ENCODE measurements around the gene SPCS2. TPM values are rescaled to one million over a fixed set of nuclear protein-coding genes. Genes with fewer than 3 reads are reported as not detected.

SPCS2 gene
- total and polyA plus RNA-seq, 8 donors: 75.0 to 132 (median 103) TPM

GRCh38 chr11:75022296-75022695, 73.2 kb downstream of the SPCS2 start:
- TF ChIP-seq CTCF (IDR thresholded peaks at IDR 0.05): no peak
- no peaks in the 10 kb centered on the region for H3K27me3 ChIP-seq
- no peak for FAIRE-seq
- ATAC-seq: peak in 3 of 4 donors; percentile 11 to 43 (median 25)
- H3K9me3 ChIP-seq: no peaks in the 10 kb centered on the region
- H3K36me3 ChIP-seq: no peaks in the 10 kb centered on the region
- H3K4me3 ChIP-seq: no peak overlapping the region
- intact Hi-C loops (cut with DNase I): loop anchor here in 1 of 3 donors (10.0 kb wide), 1 partner anchor 223 kb away; the partner anchor contains the start of gene TPBGL
- H3K4me1 ChIP-seq: peaks cover 0 to 5% (median 0%) of the 10 kb centered on the region in 3 donors
- no peak for DNase-seq
- peak overlapping the region in 1 of 4 donors; percentile 7 for H3K27ac ChIP-seq
- 61 to 70% methylated on average over 3 of the region's 3 CpGs for WGBS, 2 donors

GRCh38 chr11:75022759-75023396, 73.8 kb downstream of the SPCS2 start:
- Histone ChIP-seq H3K9me3 (no peaks in the 10 kb centered on the region), H3K27me3 (no peaks in the 10 kb centered on the region), H3K27ac (peak overlapping the region in 1 of 4 donors; percentile 7), H3K36me3 (no peaks in the 10 kb centered on the region), H3K4me1 (peaks cover 0 to 5% (median 0%) of the 10 kb centered on the region in 3 donors), H3K4me3 (no peak overlapping the region)
- ATAC-seq (peak; percentile 93 to 100 (median 98)), DNase-seq (peak; percentile 79 to 92 (median 90)), FAIRE-seq (no peak)
- intact Hi-C loops (cut with DNase I): loop anchor here in 1 of 3 donors (10.0 kb wide), 1 partner anchor 222 kb away; the partner anchor contains the start of gene TPBGL
- WGBS, 2 donors: 43 to 47% methylated on average over 5 of the region's 5 CpGs
- peak; percentile 92 to 95 (median 94) for TF ChIP-seq CTCF (IDR thresholded peaks at IDR 0.05)

DNA sequence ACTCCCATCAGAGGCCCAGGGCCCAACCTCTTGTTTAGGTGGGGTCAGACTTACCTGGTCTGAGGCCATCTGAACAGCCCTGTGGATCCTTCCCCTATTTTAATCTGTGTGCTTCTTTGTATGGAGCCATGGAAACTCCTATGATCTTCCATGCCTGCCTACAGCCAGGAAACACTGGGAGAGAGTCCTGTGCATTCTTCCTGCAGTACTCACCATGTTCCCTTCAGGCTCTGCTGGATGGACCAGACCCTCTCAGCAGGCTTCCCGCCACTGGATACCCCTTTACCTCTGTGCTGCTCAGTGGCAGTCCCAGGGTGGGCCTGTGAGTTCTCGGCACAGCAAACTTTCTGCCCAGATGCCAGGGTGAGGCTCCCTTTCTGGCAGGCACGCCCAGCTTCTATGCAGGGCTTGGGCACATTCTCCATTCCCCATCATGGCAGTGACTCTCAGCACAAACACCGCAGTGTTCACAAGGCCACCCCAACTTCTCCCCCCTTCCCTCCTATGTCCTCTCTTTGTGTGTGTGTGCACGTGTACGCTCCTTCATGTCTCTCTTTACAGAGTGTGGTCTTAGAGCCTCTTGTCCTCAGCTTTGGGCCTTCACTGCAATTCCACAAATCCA, 74.5 kb downstream of the SPCS2 start:
- Histone ChIP-seq H3K27ac (no peak overlapping the region), H3K4me1 (peaks cover 0 to 5% (median 0%) of the 10 kb centered on the region in 3 donors), H3K27me3 (no peaks in the 10 kb centered on the region), H3K9me3 (no peaks in the 10 kb centered on the region), H3K36me3 (no peaks in the 10 kb centered on the region), H3K4me3 (no peak overlapping the region)
- no peak for FAIRE-seq
- TF ChIP-seq CTCF (IDR thresholded peaks at IDR 0.05): no peak
- 88 to 91% methylated on average over 6 of the region's 6 CpGs for WGBS, 2 donors
- no peak for ATAC-seq
- DNase-seq: no peak
- intact Hi-C loops (cut with DNase I): loop anchor here in 1 of 3 donors (10.0 kb wide), 1 partner anchor 221 kb away; the partner anchor contains the start of gene TPBGL

DNA sequence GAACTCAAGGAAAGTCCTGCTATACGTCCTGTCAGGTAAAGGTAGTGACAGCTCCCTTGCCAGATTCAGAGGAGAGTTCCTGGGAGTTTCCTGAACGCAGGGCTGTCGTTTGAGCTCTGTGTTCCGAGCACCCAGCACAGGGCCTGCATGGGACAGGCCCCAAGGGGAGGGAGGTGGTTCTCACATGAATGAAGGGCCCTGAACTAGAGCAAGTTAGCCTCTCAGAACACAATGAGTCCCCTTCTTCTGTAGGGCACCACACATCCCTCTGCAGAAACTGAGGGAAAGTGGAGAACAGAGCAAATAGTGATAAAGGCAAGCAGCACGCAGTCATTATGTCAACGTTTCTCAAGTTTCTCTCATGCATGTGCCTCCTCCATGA, 75.0 kb downstream of the SPCS2 start:
- FAIRE-seq: no peak
- WGBS, 2 donors: 60 to 86% methylated on average over 6 of the region's 6 CpGs
- H3K27ac ChIP-seq: no peak overlapping the region

More for the DNA sequence above, 75.0 kb downstream of the SPCS2 start:
- TF ChIP-seq CTCF (IDR thresholded peaks at IDR 0.05): no peak
- no peak for ATAC-seq
- Histone ChIP-seq H3K36me3 (no peaks in the 10 kb centered on the region), H3K4me1 (peaks cover 0 to 5% (median 0%) of the 10 kb centered on the region in 3 donors), H3K9me3 (no peaks in the 10 kb centered on the region), H3K4me3 (no peak overlapping the region), H3K27me3 (no peaks in the 10 kb centered on the region)
- no peak for DNase-seq
- intact Hi-C loops (cut with DNase I): loop anchor here in 1 of 3 donors (10.0 kb wide), 1 partner anchor 221 kb away; the partner anchor contains the start of gene TPBGL

Measured in pancreas (tissue), 10 donors.